ENCODE results near the gene TXNL1.

The TXNL1 gene

DNA sequence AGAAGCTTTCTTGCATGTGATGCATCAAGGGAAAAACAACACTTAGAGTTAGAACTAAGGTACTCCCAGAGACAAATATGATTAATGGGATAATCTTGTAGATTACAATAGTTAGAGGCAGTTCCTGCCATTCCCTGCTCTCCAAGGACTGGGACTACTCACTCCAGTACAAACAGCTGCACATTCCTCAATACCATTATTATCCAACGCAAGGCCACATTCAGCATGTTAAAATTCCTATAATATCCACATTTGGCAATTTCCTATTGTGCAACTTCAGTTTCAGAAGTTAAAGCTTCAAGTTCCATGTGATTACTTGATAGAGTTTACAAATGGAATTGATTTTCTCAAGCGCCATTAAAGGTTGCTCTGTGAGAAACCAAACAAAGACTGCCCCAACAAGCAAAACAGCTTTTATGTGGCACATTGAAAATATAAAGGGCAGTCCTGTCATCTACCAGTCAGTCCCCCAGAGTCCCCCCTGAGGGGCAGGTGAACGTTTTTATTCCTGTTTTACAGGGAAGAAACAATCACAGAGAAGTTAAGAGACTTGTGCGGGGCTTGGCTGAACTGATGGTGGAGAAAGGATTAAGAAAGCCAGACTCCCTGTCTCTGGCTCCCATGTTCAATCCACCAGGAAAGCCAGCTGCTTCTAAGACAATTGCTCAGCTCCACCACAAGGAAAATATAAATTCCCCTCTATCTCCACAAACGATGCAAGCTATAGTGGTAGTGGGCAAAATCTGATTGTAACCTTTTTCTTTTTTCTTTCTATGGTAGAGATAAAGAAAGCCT, 72.6 kb downstream of the TXNL1 start:
- no peak for DNase-seq

DNA sequence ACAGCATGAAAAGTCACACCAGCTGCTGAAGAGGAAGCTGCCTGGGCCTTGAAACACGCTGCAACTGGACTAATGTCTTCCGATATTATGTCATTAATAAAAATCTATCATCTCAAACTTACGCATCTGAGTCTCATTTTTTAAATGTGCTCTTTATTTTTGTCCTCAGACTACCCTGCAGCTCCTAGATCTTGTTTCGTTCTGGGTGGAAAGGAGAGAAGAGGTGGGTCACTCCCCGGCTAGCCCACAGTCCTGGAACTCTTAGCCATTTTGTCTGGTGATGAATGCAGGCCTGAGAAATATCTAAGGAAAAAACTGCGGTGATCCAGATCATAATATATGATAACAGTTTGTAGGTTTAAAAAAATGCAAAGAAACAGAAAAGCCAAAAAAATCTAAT, 73.3 kb downstream of the TXNL1 start:
- no peak for DNase-seq

- DNase-seq = no peak
Measured at GRCh38 chr18:56563568-56563967, 74.8 kb downstream of the TXNL1 start.

GRCh38 chr18:56562479-56562878, 75.9 kb downstream of the TXNL1 start:
- DNase-seq = no peak

DNA sequence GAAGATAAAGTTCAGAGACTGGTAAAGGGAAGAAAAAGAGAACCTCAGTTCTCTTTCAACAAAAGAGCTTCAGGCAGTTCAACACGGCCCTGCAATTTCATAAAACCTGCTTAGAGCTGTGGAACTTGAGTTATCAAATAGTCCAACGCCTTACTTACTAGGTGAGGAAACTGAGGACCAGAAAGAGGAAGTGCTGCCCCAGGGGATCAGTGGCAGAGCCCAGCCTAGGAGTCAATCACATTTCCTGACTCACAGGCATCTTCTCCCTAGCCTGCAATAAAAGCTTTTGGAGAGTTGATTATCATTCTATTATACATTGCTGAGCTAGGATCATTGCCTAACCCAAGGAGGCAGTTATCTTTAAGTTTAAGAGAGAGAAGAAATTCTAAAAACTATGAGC, 77.4 kb downstream of the TXNL1 start:
- no peak for DNase-seq

- DNase-seq = no peak
Measured at GRCh38 chr18:56559044-56559443, 79.3 kb downstream of the TXNL1 start.

DNA sequence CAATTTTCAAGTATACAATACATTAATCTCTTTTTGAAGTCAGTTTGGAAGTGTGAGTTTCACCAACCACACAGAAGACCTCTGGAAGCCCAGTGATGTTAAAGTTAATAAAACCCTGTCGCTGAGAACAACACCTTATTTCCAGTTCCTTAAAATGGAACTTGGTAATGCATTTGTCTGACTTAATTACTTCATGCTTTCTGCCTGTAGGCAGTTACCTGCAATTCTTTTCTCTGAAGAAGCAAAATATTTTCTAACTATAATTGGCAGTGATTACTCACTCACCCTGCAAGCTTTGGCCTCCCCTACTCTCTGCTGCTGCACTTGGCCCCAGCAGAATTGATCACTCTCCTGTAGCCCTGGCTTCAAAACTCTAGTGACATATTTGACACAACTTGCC, 81.5 kb downstream of the TXNL1 start:
- DNase-seq = no peak

DNA sequence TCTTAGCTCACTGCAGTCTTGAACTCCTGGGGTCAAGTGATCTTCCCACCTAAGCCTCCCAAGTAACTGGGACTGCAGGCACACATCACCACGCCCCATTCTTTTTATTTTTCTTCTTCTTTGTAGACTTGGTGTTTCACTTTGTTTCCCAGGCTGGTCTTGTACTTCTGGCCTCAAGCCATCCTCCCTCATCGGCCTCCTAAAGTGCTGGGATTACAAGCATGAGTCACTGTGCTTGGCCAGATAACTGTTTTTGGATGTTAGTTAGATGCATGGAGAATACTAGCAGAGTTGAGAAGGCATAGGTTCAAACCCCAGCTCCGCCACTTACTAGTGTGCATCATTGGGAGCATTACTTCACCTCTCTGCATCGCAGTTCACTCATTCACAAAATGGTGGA, 88.3 kb downstream of the TXNL1 start:
- DNase-seq = no peak
